Stimulated activated CD4-positive, alpha-beta T cell treated with anti-CD3 and anti-CD28 coated beads, Interleukin-1b, Interleukin-23, amount 100 ng/mL, for 24 hours (primary cell): ENCODE data around the gene OR6F1.
"Not testable (repeated sequence)": the region's sequence is repeated elsewhere in the genome, so short reads cannot be mapped to it uniquely, and the experiment has no call there.

Experiments used
- DNase-seq, 4 experiments: peaks; one replicate each; pipeline ENCODE4 v3.0.0-alpha.2; 2020; ENCODE audit warnings: low read depth in 4 of 4, low spot score in 1 of 4

Gene OR6F1

GRCh38 chr1:247716546-247716945 is at the start of gene OR6F1:
TSS of gene OR6F1 (minus strand) at chr1:247716646. CDS start at chr1:247712755, 3,891 bp downstream.
- DNase-seq = no peak

GRCh38 chr1:247760456-247760855 is 44.0 kb upstream of the OR6F1 start, which contains the start of gene OR1C1:
TSS of gene OR1C1 (minus strand) at chr1:247760556. CDS start at chr1:247758406, 2,150 bp downstream.
- DNase-seq = no peak

GRCh38 chr1:247754311-247754710 is 37.9 kb upstream of the OR6F1 start:
- DNase-seq = not testable (repeated sequence)

- DNase-seq = no peak
Measured at GRCh38 chr1:247749870-247750269, 33.4 kb upstream of the OR6F1 start.

- DNase-seq = no peak
Measured at GRCh38 chr1:247748041-247748440, 31.6 kb upstream of the OR6F1 start, which contains the start of gene OR14A2. TSS of gene OR14A2 (minus strand) at chr1:247748141.

GRCh38 chr1:247747616-247748015 is 31.2 kb upstream of the OR6F1 start:
- DNase-seq = no peak

GRCh38 chr1:247746391-247746935 is 30.0 kb upstream of the OR6F1 start:
- DNase-seq = no peak

- not testable (repeated sequence) for DNase-seq
Measured at GRCh38 chr1:247742215-247742760, 25.8 kb upstream of the OR6F1 start.

GRCh38 chr1:247741756-247742155 is 25.3 kb upstream of the OR6F1 start:
- DNase-seq = no peak

- no peak for DNase-seq
Measured at GRCh38 chr1:247740721-247741120, 24.3 kb upstream of the OR6F1 start.

- DNase-seq = no peak
Measured at GRCh38 chr1:247738315-247738714, 21.9 kb upstream of the OR6F1 start, which contains the start of gene OR14K1. TSS of gene OR14K1 (plus strand) at chr1:247738615. CDS start at chr1:247738615, 0 bp downstream.

GRCh38 chr1:247721222-247721621 is 4.8 kb upstream of the OR6F1 start:
- DNase-seq = no peak

GRCh38 chr1:247713753-247714152 is 2.7 kb downstream of the OR6F1 start:
- no peak for DNase-seq

- not testable (repeated sequence) for DNase-seq
Measured at GRCh38 chr1:247710681-247711080, 5.8 kb downstream of the OR6F1 start.

- DNase-seq = no peak
Measured at GRCh38 chr1:247701338-247701737, 15.1 kb downstream of the OR6F1 start.

GRCh38 chr1:247681288-247681897 is 35.1 kb downstream of the OR6F1 start:
- peak in 3 of 4 experiments; percentile 6 to 14 (median 12) for DNase-seq

GRCh38 chr1:247680171-247680570 is 36.3 kb downstream of the OR6F1 start:
- DNase-seq = no peak

GRCh38 chr1:247679639-247680038 is 36.8 kb downstream of the OR6F1 start, which contains the start of gene OR13G1:
TSS of gene OR13G1 (minus strand) at chr1:247679739. CDS start at chr1:247673041, 6,698 bp downstream.
- no peak for DNase-seq

GRCh38 chr1:247669225-247669624 is 47.2 kb downstream of the OR6F1 start:
- no peak for DNase-seq
